ENCODE results near the gene DYNC1I1. TPM values are rescaled to one million over a fixed set of nuclear protein-coding genes. Genes with fewer than 3 reads are reported as not detected.

Gene DYNC1I1
- total and polyA plus RNA-seq, 4 donors: 0.39 to 7.6 (median 1.5) TPM

- TF ChIP-seq, protein P1, sequence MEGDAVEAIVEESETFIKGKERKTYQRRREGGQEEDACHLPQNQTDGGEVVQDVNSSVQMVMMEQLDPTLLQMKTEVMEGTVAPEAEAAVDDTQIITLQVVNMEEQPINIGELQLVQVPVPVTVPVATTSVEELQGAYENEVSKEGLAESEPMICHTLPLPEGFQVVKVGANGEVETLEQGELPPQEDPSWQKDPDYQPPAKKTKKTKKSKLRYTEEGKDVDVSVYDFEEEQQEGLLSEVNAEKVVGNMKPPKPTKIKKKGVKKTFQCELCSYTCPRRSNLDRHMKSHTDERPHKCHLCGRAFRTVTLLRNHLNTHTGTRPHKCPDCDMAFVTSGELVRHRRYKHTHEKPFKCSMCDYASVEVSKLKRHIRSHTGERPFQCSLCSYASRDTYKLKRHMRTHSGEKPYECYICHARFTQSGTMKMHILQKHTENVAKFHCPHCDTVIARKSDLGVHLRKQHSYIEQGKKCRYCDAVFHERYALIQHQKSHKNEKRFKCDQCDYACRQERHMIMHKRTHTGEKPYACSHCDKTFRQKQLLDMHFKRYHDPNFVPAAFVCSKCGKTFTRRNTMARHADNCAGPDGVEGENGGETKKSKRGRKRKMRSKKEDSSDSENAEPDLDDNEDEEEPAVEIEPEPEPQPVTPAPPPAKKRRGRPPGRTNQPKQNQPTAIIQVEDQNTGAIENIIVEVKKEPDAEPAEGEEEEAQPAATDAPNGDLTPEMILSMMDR (IDR thresholded peaks at IDR 0.05; ENCODE audit: control extremely low read depth, extremely low read depth): no peak
- H3K9ac ChIP-seq (ENCODE audit: insufficient read depth in 1 of 2, low read length in 2 of 2): no peak overlapping the region
- no peak overlapping the region for H3K27ac ChIP-seq (ENCODE audit: low read depth in 1 of 2, low read length in 1 of 2)
- WGBS, 2 donors: 78 to 83% methylated on average over 3 of the region's 3 CpGs
- peaks cover 0 to 11% (median 0%) of the 10 kb centered on the region in 3 donors for H3K27me3 ChIP-seq (ENCODE audit: control insufficient read depth in 3 of 3, insufficient read depth in 3 of 3, low read length in 2 of 3)
- no peaks in the 10 kb centered on the region for H3K36me3 ChIP-seq (ENCODE audit: control insufficient read depth in 4 of 4, insufficient read depth in 4 of 4, low read length in 4 of 4)
- no peaks in the 10 kb centered on the region for H3K9me3 ChIP-seq (ENCODE audit: control insufficient read depth in 4 of 4, insufficient read depth in 3 of 4, low read length in 3 of 4)
- no peak overlapping the region for H3K4me3 ChIP-seq
- peaks cover 0 to 55% (median 18%) of the 10 kb centered on the region in 5 donors for H3K4me1 ChIP-seq (ENCODE audit: control insufficient read depth in 5 of 5, insufficient read depth in 5 of 5, low read length in 5 of 5)
- DNase-seq (no peak), ATAC-seq (ENCODE audit: insufficient read depth, low FRiP score) (no peak)
These were observed 149.2 kb downstream of the DYNC1I1 start for GRCh38 chr7:95921543-95921942.

DNA sequence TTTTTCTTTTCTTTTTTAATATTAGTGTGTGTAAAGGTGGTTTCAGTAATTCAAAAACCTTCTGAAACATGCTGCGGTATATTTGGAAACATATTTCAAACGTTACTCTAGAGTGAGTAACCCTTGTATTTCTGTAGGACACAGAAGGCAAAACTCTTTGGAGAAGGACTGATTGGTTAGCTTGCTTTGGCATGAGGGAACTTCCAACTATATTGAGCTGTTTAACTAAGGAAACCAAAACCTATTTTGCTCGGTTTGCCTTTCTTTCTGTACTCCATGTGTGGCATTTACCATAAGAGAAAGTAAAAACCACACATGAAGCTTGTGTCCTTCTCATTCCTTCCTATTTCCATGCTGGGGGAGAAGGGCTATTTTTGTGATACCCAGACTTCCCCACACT is 149.8 kb downstream of the DYNC1I1 start:
- peaks cover 0 to 11% (median 0%) of the 10 kb centered on the region in 3 donors for H3K27me3 ChIP-seq (ENCODE audit: control insufficient read depth in 3 of 3, insufficient read depth in 3 of 3, low read length in 2 of 3)
- H3K9ac ChIP-seq (ENCODE audit: insufficient read depth in 1 of 2, low read length in 2 of 2): no peak overlapping the region
- TF ChIP-seq, protein P1 (IDR thresholded peaks at IDR 0.05; ENCODE audit: control extremely low read depth, extremely low read depth): no peak
- H3K36me3 ChIP-seq (ENCODE audit: control insufficient read depth in 4 of 4, insufficient read depth in 4 of 4, low read length in 4 of 4): no peaks in the 10 kb centered on the region
- peaks cover 0 to 53% (median 18%) of the 10 kb centered on the region in 5 donors for H3K4me1 ChIP-seq (ENCODE audit: control insufficient read depth in 5 of 5, insufficient read depth in 5 of 5, low read length in 5 of 5)
- no peak for DNase-seq
- H3K27ac ChIP-seq (ENCODE audit: low read depth in 1 of 2, low read length in 1 of 2): no peak overlapping the region
- no peak for ATAC-seq (ENCODE audit: insufficient read depth, low FRiP score)
- H3K9me3 ChIP-seq (ENCODE audit: control insufficient read depth in 4 of 4, insufficient read depth in 3 of 4, low read length in 3 of 4): no peaks in the 10 kb centered on the region
- no peak overlapping the region for H3K4me3 ChIP-seq
- 72 to 76% methylated on average over 3 of the region's 3 CpGs for WGBS, 2 donors

GRCh38 chr7:95925236-95925635 is 152.9 kb downstream of the DYNC1I1 start:
- no peak overlapping the region for H3K27ac ChIP-seq (ENCODE audit: low read depth in 1 of 2, low read length in 1 of 2)
- TF ChIP-seq, protein P1 (IDR thresholded peaks at IDR 0.05; ENCODE audit: control extremely low read depth, extremely low read depth): no peak
- H3K4me3 ChIP-seq: no peak overlapping the region
- 70 to 81% methylated on average over 3 of the region's 3 CpGs for WGBS, 2 donors
- H3K27me3 ChIP-seq (ENCODE audit: control insufficient read depth in 3 of 3, insufficient read depth in 3 of 3, low read length in 2 of 3): peaks cover 0 to 19% (median 0%) of the 10 kb centered on the region in 3 donors
- DNase-seq (peak in 2 of 3 donors; percentile 34 to 60), ATAC-seq (ENCODE audit: insufficient read depth, low FRiP score) (no peak)
- no peaks in the 10 kb centered on the region for H3K9me3 ChIP-seq (ENCODE audit: control insufficient read depth in 4 of 4, insufficient read depth in 3 of 4, low read length in 3 of 4)
- H3K36me3 ChIP-seq (ENCODE audit: control insufficient read depth in 4 of 4, insufficient read depth in 4 of 4, low read length in 4 of 4): no peaks in the 10 kb centered on the region
- peaks cover 0 to 44% (median 11%) of the 10 kb centered on the region in 5 donors for H3K4me1 ChIP-seq (ENCODE audit: control insufficient read depth in 5 of 5, insufficient read depth in 5 of 5, low read length in 5 of 5)
- no peak overlapping the region for H3K9ac ChIP-seq (ENCODE audit: insufficient read depth in 1 of 2, low read length in 2 of 2)

DNA sequence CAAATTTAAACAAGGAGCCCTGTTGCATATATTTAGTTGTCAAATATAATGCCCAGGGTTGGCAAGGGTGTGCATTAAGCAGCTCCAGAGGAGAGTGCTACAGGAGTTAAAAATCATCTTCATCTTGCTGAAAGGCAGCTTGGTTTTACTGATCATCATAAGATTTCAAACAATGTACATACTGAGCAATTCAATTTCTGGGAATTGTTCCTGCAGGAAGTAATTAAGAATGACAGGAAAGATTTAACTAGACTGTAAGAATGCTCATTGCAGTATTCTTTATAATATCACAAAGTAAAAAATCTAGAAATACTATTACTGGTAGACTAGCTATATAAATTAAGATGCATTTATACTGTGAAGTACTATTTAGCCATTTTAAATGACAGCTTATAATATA is 153.6 kb downstream of the DYNC1I1 start:
- peak in 2 of 3 donors; percentile 40 to 65 for DNase-seq
- H3K27ac ChIP-seq (ENCODE audit: low read depth in 1 of 2, low read length in 1 of 2): no peak overlapping the region
- ATAC-seq (ENCODE audit: insufficient read depth, low FRiP score): no peak
- no peak overlapping the region for H3K9ac ChIP-seq (ENCODE audit: insufficient read depth in 1 of 2, low read length in 2 of 2)
- no peak overlapping the region for H3K4me3 ChIP-seq
- peaks cover 0 to 19% (median 0%) of the 10 kb centered on the region in 3 donors for H3K27me3 ChIP-seq (ENCODE audit: control insufficient read depth in 3 of 3, insufficient read depth in 3 of 3, low read length in 2 of 3)
- no peaks in the 10 kb centered on the region for H3K36me3 ChIP-seq (ENCODE audit: control insufficient read depth in 4 of 4, insufficient read depth in 4 of 4, low read length in 4 of 4)
- H3K4me1 ChIP-seq (ENCODE audit: control insufficient read depth in 5 of 5, insufficient read depth in 5 of 5, low read length in 5 of 5): peaks cover 0 to 43% (median 11%) of the 10 kb centered on the region in 5 donors
- H3K9me3 ChIP-seq (ENCODE audit: control insufficient read depth in 4 of 4, insufficient read depth in 3 of 4, low read length in 3 of 4): no peaks in the 10 kb centered on the region
- TF ChIP-seq, protein P1 (IDR thresholded peaks at IDR 0.05; ENCODE audit: control extremely low read depth, extremely low read depth): no peak
